ENCODE measurements around the gene FOXR1. TPM values are rescaled to one million over a fixed set of nuclear protein-coding genes. Genes with fewer than 3 reads are reported as not detected.

The FOXR1 gene
- total RNA-seq, 2 experiments from 2014 or later, result not detected

DNA sequence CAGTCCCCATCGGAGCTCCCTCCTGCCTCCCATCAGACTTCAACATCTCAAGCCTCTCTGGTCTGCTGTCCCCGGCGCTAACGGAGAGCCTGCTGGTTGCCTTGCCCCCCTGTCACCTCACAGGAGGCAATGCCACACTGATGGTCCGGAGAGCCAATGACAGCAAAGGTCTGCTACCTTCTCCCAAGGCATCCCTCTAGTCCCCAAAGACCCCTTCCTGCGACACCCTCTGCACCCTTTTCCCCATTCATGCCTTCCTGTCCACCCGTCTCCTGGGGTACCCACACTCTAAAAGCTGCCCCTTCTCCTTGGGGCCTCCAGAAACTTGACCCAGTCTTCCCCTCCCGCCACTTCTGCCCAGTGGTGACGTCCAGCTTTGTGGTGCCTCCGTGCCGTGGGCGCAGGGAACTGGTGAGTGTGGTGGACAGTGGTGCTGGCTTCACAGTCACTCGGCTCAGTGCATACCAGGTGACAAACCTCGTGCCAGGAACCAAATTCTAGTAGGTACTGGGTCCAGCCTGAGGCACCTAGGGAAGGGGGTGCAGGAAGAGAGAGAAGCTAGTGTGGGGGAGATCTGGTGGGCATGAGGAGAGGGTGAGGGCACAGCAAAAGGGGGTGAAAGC, 14.6 kb upstream of the FOXR1 start:
- TF ChIP-seq, protein P1, sequence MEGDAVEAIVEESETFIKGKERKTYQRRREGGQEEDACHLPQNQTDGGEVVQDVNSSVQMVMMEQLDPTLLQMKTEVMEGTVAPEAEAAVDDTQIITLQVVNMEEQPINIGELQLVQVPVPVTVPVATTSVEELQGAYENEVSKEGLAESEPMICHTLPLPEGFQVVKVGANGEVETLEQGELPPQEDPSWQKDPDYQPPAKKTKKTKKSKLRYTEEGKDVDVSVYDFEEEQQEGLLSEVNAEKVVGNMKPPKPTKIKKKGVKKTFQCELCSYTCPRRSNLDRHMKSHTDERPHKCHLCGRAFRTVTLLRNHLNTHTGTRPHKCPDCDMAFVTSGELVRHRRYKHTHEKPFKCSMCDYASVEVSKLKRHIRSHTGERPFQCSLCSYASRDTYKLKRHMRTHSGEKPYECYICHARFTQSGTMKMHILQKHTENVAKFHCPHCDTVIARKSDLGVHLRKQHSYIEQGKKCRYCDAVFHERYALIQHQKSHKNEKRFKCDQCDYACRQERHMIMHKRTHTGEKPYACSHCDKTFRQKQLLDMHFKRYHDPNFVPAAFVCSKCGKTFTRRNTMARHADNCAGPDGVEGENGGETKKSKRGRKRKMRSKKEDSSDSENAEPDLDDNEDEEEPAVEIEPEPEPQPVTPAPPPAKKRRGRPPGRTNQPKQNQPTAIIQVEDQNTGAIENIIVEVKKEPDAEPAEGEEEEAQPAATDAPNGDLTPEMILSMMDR (IDR thresholded peaks at IDR 0.05), result no peak
- intact Hi-C loops (cut with micrococcal nuclease), result loop anchor here (2.0 kb wide), 1 partner anchor 50 kb away; no protein-coding TSS in a partner anchor
- H3K36me3 Mint-ChIP-seq (ENCODE audit: low read depth), result no peaks in the 10 kb centered on the region
- no peak overlapping the region for H3K4me3 Mint-ChIP-seq
- H3K27me3 Mint-ChIP-seq, result no peaks in the 10 kb centered on the region
- DNase-seq (no peak), ATAC-seq (no peak)
- H3K9me3 Mint-ChIP-seq, result no peaks in the 10 kb centered on the region
- peaks cover 3% of the 10 kb centered on the region for H3K4me1 Mint-ChIP-seq (ENCODE audit: low read depth)
- no peak overlapping the region for H3K27ac Mint-ChIP-seq
- CTCF ChIA-PET, result interaction anchor here (0.6 to 3.5 kb wide), 27 partner anchors 9 to 362 kb away, joined by 3 to 23 read pairs (median 4); partner anchors contain the start of genes BCL9L, CXCR5 and DDX6
- POLR2A ChIA-PET, result interaction anchor here (0.9 to 1.2 kb wide), 4 partner anchors 46 to 321 kb away, joined by 3 to 4 read pairs (median 3); no protein-coding TSS in a partner anchor

DNA sequence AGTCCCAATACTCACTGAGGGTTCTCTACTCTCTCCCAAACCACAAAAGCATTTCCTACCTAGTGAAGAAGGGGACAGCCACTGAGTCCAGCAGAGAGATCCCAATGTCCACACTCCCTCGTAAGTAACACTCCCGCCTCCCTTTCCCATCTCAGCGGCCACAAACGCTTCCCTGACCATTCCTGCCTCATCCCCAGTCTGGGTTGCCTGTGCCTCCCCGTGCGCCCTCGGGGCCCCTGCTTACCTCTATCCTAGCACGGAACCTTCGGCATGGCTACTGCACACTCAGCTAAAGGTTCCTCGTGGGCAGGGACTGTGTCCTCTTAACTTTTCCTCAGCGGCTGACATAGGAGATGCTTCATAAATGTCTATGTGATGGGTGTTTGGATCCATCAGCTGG, 14.0 kb upstream of the FOXR1 start:
- H3K27me3 Mint-ChIP-seq, result no peaks in the 10 kb centered on the region
- POLR2A ChIA-PET, result interaction anchor here (0.9 to 1.2 kb wide), 3 partner anchors 49 to 321 kb away, joined by 3 to 4 read pairs (median 3); no protein-coding TSS in a partner anchor
- H3K4me3 Mint-ChIP-seq, result no peak overlapping the region

GRCh38 chr11:118957968-118958367, 13.6 kb upstream of the FOXR1 start:
- Mint-ChIP-seq H3K9me3 (no peaks in the 10 kb centered on the region), H3K4me1 (ENCODE audit: low read depth) (peaks cover 3% of the 10 kb centered on the region), H3K4me3 (no peak overlapping the region), H3K36me3 (ENCODE audit: low read depth) (no peaks in the 10 kb centered on the region), H3K27me3 (no peaks in the 10 kb centered on the region), H3K27ac (no peak overlapping the region)
- intact Hi-C loops (cut with micrococcal nuclease), result loop anchor here (2.0 kb wide), 1 partner anchor 51 kb away; no protein-coding TSS in a partner anchor
- CTCF ChIA-PET, result interaction anchor here (0.9 to 3.5 kb wide), 12 partner anchors 11 to 268 kb away, joined by 3 to 23 read pairs (median 5); partner anchors contain the start of gene BCL9L
- ATAC-seq (no peak), DNase-seq (no peak)
- POLR2A ChIA-PET, result interaction anchor here (1.4 kb wide), 1 partner anchor 171 kb away, joined by 4 read pairs; no protein-coding TSS in a partner anchor
- TF ChIP-seq, protein P1 (IDR thresholded peaks at IDR 0.05), result no peak

More for the DNA sequence above, 14.0 kb upstream of the FOXR1 start:
- CTCF ChIA-PET, result interaction anchor here (0.7 to 3.5 kb wide), 22 partner anchors 10 to 362 kb away, joined by 3 to 23 read pairs (median 4); partner anchors contain the start of genes BCL9L, CXCR5 and DDX6
- no peak for DNase-seq
- Mint-ChIP-seq H3K9me3 (no peaks in the 10 kb centered on the region), H3K27ac (no peak overlapping the region), H3K4me1 (ENCODE audit: low read depth) (peaks cover 3% of the 10 kb centered on the region), H3K36me3 (ENCODE audit: low read depth) (no peaks in the 10 kb centered on the region)
- ATAC-seq, result no peak
- intact Hi-C loops (cut with micrococcal nuclease), result loop anchor here (2.0 kb wide), 1 partner anchor 51 kb away; no protein-coding TSS in a partner anchor
- TF ChIP-seq, protein P1 (IDR thresholded peaks at IDR 0.05), result no peak

GRCh38 chr11:118958577-118958976, 13.0 kb upstream of the FOXR1 start:
- CTCF ChIA-PET, result interaction anchor here (1.1 to 3.5 kb wide), 3 partner anchors 53 to 364 kb away, joined by 3 to 23 read pairs (median 20); no protein-coding TSS in a partner anchor

More at GRCh38 chr11:118958577-118958976, 13.0 kb upstream of the FOXR1 start:
- Mint-ChIP-seq H3K4me1 (ENCODE audit: low read depth) (peaks cover 3% of the 10 kb centered on the region), H3K36me3 (ENCODE audit: low read depth) (no peaks in the 10 kb centered on the region), H3K9me3 (no peaks in the 10 kb centered on the region), H3K27me3 (no peaks in the 10 kb centered on the region), H3K4me3 (no peak overlapping the region), H3K27ac (no peak overlapping the region)
- DNase-seq (no peak), ATAC-seq (no peak)
- POLR2A ChIA-PET, result interaction anchor here (1.4 kb wide), 1 partner anchor 172 kb away, joined by 4 read pairs; no protein-coding TSS in a partner anchor
- intact Hi-C loops (cut with micrococcal nuclease), result no loop called here
- TF ChIP-seq, protein P1 (IDR thresholded peaks at IDR 0.05), result no peak

Measured in activated CD8-positive, alpha-beta T cell treated with anti-CD3 and anti-CD28 coated beads for 36 hours (primary cell).